Activated CD4-positive, alpha-beta T cell treated with anti-CD3 and anti-CD28 coated beads, Interleukin-2, amount 50 U/mL, for 1 hour (primary cell): ENCODE data around the gene NEURL3.
A peak's percentile ranks its signal among the peaks of the same experiment; 100 is the strongest.

Source experiments
- DNase-seq: peaks from one replicate; pipeline ENCODE4 v3.0.0-alpha.2; 2020

Gene NEURL3

DNA sequence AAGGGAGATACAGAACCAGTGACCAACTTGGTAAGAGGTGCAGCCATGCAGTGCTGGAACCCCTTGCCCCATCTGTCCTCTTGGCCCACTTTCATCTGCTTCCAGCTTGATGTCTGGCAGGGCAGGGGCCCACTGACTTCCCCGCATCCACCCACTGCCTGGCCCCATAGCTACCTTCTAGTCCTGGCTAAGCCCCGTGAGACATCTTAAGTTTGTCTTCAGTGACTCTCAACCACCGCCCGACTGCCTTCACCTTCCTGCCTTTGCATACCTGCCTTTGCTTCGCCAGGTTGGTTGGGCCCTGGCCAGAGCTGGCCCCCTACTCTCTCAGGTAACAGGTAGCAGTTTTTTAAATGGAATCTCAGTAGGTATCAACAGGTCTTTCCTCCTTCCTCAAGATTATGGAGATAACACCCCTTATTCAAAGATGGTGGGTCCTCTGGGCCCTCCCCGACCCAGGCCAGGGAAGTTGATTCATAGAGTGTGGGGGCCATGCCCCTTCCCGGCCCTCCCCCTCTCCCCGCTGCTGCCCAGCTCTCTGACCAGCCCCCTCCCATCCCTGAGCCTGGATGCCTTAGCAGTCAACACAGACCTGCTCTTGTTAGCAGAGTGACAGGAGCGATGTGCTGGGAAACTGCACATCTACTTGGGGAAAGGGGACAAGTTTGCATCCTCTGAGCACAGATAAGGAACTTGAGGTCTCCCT is 34.2 kb upstream of the NEURL3 start:
- DNase-seq: no peak

DNA sequence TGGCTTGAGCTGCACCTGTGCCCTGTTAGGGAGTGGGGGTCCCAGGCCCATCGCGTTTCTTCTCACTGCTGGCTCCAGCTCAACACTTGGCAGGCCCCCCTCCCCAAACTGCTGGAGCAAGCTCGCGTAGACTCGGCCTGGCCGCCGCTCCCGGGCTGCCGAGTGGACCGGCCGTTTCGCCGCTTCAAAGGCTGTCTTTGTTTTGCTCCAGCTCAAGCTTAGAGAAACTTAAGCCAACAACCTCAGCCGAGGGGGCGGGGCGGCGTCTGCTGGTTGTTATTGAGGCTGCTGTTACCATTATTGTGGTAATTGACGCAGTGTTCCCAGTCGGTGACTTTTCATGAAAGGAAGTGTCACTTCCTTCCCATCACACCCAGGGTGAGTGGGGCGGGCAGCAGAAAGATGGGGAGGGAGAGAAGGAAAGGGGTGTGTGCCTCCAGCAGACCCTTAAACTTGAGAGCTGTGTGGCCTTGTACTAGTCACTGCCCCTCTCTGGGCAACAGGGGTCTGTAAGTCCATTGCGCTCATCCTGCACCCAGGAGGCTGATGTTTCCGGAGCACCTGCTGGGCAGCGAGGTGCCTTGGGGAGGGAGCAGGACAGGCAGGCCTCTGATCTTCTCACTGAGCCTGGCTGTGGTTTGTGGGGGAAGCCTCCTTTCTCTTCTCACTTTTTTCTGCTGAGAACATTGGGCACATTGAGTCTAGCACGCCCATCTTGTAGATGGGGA is 33.5 kb upstream of the NEURL3 start:
- peak; percentile 96 for DNase-seq

DNA sequence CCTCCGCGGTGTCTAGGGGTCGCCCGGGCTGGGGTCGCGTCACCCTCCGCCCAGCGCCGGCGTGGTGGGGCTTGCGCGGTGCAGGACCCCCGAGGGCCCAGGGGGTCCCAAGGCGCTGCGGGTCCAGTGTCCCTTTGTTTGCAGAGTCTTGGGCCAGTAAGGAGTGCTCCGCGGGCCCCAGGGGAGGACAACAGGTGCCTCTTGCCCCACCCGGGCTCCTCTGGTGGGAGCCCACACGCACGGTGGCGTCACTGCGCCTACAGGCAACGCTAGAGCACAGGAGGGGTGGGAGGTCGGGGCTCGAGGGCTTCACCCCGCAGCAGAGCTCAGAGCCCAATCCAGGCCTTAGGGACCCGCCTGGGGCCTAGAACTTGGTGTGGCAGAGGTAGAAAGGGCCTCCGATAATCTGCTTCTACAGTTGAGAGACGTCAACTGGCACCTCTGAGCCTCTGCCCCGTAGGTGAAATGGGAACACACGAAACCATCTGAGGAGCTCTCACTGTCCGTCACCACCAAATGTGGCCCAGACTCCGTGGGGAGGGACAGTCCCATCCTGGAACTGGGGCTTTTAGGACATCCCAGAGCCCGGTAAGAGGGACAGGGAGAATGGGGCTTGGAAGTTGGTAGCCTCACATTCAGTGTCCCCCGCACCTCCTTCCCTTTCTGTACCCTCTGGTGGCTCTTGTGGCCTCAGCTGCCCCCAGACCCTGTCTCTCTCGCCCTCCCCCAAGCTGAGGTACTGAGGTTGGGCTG is 32.8 kb upstream of the NEURL3 start:
- DNase-seq: peak; percentile 70

DNA sequence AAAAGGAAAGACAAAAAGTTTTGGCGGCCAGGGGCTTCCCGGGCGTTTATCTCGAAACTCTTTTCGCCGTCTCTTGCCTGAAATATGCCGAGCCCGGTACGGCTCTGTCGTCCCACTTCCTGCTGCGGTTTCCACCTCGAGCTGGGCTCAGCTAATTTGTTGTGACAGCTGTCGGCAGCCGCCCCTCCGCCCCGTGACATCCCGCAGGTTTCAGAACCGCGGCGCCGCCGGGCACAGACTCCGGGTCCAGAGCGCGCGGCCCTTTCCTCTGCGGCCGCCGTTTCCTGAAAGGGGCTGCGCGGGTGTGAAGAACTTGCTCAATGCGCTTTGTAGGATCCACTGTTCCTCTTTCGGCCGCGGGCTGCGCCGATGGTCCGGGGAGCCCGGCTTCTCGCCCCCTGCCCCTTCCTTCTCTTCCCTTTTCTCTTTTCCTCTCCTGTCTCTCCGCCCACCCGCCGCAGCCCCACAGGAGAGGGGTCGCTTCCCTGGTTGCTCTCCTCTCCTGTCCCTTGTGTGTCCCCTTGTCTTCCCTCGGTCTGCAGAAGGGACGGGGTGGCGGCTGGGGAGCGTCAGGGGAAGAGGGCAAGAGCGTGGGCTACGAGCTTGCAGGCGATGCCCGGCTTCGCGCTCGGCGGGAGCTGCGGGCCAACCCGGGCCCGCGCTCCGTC is 32.0 kb upstream of the NEURL3 start:
- DNase-seq: peak; percentile 83

DNA sequence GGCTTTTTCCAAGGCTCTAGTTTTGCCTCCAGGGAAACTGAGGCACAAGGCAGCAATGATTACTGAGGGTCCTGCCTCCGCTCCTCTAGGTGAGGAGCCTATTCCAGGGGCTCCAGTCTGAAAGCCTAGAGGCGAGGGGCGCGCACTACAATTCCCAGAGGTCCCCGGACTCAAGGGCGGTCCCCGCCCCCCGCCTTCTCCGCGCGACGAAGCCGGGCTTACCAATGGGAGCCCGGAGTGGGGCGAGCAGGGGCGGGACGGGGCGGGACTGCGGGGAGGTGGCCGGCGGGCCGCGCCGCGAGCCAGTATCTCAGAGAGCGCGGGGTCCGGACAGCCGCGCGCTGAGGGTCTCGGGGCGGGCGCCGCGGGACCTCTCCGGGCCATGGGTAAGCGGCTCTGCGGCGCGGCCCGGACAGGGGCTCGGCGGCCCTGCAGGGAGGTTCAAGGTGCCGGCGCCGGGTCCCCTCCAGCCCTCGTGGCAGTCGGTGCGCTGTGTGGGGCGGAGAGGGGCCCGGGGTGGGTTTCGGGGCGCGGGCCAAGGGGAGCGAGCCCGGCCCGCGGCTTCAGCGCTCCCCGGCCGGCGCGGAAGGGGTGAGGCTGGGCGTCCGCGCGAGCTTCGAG is 31.4 kb upstream of the NEURL3 start, which contains the start of gene ARID5A:
Gene ARID5A, plus strand, starts transcription at position 308 of the 621 bp plus-strand sequence. Its CDS starts 75 bp downstream, at position 383.
- DNase-seq: peak; percentile 92

DNA sequence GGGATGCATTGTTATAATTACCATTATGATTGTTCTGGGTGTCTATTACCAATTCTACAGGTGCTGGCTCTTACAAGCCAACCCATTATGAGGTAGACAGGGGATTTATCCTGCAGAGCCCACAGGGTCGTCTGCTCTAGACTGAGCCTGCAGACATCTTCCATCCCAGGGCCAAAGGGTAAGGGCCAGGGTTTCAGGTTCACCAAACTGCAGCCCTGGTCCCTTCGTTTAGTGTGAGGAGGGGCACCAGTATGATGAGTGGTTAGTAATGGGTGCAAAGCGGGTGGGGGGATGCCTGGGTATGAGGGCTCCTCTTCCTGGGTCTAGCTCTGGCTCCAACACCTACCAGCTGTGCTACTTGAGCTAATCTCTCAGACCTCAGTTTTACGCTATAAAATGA is 30.2 kb upstream of the NEURL3 start:
- DNase-seq: no peak

DNA sequence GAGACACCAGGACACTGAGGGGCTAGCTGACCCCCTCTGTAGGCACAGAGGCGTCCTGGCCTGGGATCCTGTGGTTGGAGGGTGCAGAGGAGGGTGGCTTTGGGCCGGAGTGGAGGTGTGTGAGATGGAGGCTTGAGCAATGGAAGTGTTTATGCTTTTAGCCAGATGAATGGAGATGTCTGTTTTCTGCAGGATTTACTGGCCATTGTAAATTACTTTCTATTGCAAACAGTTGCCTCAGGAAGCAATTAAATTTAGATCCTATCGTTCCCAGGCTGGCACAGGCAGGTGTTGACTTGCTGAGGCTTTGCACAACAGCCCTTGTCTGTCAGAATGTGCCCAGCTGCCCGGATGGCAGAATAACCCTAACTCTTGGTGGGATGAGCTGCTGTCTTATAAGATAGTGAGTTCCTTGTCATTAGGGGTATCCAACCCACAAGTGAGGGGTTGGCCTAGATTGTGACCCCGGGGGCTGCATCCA is 29.6 kb upstream of the NEURL3 start:
- no peak for DNase-seq

DNA sequence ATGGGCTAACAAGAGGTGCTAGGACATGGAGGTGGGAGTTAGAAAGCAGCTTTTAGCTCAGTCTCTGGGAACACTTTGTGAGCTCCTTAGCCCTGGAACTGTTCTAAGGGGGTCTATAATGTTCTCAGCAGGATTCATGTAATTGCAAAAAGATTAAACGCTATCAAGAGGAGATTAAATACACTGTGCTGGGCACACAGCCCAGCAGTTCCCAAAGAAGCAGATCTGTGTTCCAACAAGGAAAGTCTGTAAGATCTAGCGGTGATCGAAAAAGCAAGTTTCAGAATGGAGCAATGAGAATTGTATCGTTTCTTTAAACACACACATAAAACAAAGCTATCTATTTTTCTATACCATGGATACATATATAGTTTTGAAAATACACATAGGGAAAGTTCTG is 29.0 kb upstream of the NEURL3 start:
- no peak for DNase-seq

DNA sequence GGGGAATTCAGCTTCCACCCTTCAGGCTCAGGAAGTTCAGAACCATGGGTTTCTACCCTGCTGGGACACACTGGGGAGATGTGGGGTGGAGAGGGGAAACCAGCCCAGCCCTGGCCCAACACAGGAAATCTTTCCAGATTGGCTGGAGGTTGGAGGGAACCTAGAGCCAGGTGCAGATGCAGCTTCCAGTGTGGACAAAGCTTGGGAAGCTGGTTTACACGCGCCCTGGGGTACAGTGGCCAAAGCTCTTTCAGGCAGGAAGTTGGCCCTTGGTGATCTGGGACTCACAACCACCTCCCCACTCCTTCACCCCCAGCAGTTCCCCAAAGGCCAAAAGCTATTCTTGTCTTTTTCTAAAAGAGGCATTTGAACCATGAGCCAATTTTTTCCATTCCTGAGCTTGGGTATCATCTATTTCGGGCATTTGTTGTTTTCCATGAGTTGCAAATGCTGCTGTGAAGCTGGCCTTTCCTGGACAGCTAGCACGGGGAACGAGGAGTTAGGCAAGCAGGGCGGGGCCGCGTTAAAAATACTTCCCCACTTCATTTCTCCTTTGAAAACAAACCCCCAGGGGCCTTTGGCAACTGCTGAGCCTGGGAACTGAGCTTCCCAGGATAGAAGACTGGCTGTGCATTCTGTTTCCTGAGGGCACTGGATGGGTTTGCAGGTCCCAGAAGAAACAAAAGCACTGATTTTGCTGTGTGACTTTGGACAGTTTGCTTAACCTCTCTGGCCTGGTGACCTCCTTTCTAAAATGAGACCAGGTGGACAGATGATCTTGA is 28.3 kb upstream of the NEURL3 start:
- no peak for DNase-seq

DNA sequence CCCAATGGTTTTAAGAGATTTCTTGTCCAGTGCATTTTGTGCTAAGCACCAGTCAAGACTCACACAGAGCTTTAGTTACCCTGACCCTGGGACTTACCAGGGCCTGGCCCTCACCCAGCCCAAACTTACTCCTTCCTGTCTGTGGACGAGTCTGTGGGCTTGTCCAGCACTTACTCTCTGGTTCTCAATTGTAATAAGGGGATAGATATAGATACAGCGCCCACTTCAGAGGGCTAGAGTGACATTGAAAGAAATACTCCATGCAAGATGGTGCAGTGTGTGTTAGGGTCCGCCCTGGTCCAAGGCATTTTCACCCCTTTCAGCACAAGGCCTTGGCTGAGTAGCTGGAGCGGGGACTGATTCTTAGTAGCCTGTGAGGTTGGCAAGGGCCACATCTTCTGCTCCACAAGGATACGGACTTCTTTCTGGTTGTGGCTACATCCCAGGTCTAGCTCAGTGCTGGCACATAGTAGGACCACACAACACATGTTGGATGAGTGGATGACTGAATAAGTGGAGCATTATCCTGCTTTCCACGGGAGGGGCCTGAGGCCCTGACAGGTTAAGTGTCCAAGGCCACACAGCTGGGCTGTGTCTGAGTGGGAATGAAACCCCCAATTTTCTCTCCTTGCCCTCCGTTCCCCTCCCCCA is 27.6 kb upstream of the NEURL3 start:
- no peak for DNase-seq

DNA sequence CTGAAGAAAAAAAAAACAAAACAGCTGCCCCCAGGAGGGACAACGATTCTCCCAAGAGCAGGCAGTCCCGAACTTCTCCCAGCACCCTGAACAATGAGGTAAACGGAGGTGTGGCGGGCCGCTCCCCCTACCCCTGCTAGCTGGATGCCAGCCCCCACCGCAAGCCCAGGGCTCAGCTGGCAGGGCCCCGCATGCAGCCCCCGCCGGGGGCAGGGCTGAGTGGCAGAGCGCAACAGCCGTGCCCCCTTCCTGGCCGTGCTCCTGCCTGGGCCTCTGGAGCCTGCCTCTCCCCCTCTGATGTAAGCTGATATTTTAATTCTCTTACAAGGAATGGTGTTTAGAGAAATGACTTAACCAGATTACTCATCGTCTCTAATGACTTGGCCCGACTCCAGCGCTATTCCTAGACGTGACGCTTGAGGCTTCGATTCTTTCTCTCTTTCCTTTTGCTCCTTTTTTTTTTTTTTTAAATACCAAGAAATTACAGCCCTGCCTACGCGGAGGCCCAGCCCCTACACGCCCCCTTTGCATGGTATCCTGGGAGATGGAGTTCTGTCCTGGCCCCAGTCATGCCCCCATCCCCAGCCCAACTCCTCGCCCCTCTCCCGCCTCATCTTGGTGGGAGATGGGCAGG is 26.8 kb upstream of the NEURL3 start:
- peak; percentile 87 for DNase-seq

DNA sequence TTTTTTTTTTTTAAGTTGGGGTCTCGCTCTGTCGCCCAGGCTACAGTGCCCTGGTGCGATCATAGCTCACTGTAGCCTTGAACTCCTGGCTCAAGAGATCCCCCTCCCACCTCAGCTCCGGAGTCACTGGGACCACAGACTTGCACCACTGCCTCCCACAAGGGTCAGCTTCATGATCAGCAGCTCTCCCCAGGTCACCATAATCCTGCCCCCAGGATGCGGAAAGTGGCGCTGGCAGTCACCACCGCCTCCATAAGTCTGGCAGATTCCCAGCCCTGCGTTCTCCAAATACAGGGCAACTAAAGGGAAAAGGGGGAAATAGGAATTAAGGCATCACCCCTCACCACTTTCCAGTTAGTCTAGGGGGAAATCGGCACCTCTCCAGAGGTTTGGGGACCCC is 26.2 kb upstream of the NEURL3 start:
- no peak for DNase-seq

DNA sequence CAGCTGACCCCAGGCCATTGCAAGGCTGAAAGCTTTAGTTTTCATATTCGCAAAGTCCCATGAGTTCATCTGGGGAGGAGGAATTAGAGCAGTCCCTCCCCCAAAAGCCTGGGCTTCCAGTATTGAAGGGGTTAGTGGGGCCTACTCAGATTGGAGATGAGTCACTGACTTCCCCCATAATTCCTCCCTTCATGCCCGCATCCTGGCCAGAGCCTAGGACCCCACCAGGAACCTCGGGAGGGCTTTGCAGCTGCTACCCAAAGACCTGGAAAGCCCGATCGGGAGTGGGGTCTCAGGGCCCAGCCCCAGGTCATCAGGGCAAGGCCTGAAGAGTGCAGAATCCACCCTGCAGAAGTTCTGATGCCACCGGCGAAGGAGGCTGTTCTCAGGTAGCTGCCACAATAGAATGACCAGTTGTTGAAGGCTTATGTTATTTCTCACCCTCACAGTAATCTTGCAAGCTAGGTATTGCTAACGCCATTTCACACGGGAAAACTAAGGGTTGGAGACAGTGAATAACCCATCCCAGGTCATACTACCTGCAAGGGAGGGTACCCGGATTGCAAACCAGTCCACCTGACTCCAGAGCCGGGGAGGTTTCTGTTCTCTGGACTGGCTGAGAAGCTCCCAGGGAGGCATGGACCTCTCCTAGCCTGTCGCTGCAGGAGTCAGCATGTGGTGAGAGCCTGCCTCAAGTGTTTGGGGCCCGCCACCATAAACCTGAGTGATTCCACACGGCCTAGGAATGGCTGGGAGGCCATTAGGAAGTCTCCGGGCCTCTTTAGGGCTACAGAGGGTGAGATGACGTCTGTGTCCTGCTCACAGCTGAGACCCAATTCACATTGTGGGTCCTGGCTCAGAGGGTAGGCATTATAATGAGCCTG is 25.6 kb upstream of the NEURL3 start:
- no peak for DNase-seq

DNA sequence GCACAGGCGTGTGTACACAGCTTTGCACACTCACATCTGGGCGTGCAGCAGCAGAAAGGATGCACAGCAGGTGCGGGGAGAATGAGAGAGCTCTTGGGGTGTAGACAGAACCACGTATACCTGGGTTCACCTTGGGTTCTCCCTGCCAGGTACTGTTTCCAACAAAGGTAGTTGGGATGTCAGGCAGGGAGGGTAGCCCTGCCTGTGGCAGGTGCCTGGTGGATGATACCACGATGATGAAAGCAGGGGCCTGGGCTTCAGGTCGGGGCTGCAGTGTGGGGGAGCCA is 24.9 kb upstream of the NEURL3 start:
- no peak for DNase-seq

DNA sequence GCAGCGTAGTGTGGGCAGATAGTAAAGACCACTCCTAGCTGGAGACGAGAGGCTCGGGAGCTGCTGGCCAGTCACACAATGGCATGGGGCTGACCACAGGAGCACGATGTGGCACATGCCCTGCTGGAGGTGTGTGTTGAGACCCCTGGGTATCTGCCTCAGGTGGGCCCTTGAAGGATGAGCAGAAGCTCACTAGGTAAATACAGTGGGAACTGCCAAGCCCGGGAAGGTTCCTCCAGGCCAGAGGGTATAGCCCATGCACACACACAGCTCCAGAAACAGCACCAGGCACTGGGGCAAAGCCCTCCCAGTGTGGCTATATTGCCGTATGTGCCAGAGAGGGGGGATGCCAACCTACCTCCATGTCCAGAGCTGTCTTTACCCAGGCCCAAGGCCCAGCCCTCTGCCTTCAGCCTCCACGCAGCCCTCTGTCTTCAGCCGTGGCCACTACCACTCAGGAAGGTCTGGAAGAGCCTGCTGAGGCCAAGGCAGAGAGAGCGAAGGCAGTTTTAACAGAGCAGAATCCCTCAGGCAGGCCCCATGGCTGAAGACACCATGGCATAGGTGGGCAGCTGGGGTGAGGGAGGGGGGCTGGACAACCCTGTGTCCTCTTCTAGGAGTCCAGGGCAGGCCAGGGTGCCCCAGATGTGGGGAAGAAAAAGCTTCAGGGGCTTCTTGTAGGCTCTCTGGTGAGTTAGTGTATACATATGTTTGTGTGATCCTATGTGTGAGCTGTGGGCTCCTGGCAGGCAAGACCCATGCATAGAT is 24.4 kb upstream of the NEURL3 start:
- no peak for DNase-seq

DNA sequence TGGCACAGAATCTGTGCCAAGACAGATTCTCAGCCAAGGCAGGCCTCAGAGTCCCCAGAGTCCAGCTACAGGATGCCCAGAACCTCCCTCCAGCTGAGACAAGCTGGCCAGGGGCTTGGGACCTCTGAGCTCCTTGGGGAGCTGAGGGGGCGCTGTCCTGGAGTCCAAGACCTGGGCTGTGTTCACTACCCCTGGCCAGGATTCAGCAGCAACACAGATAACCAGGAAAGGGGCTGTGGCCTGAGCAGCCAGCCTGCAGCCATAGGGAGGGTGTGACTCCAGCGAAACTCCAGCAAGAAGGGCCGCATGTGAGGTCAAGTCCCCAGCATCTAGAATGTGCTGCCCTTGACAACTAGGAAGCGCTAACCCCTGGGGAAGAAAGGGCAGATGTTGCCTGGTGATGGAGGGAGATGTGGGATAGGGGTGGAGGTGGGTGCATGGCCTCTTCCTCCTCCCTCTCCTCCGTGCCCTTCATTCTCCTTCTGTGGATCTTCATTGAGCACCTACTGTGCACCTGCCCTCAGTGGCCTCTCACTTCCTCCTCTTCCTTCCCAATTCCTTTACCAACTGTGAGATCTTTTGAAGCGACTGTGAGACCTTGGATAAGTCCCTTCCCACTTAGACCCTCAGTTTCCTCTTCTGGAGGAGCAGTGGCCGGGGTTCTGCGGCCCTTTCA is 23.7 kb upstream of the NEURL3 start:
- DNase-seq: no peak

DNA sequence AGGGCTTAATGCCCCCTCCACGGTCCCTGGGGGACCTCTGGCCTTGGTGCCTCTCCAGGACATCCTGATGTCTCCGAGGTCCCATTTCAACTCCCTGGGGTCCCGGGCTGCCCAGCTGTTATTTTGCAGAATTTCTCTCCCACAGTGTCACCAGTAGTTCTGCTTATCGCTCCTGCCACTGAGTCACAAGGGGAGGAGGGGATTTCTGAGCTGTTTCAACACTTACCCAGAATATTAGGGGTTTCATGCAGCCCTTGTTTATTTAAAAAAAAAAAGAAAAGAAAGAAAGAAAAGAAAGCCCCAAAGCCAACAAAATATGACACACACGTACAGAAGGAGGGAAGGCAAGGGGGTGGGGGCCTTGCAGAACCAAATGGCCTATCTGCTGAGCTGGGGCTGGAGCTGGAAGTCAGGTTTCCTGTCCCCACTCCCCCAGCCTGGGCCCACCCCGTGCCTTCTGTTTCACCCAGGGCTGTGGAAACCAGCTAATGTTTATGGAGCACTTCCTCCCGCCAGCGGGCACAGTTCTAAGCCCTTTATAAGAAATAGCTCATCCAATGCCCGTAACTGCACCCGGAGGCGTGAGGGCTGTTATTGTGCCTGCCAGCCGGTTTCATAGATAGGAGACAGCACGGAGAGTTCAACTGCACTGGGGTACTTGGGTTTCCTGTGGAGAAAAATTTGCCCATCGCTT is 23.0 kb upstream of the NEURL3 start:
- DNase-seq: peak; percentile 44
